BLaER1 (cell line): Measurements from ENCODE around the gene S1PR3.
A peak's percentile ranks its signal among the peaks of the same experiment; 100 is the strongest.

Experiments used
- H3K27ac ChIP-seq: shearing (Covaris generic); formaldehyde crosslinking; 2 replicates; pipeline ENCODE4 v1.8.1; 2022
- H3K27me3 ChIP-seq: shearing (Covaris generic); formaldehyde crosslinking; 2 replicates; pipeline ENCODE4 v1.8.1; 2022
- H3K36me3 ChIP-seq: shearing (Covaris generic); formaldehyde crosslinking; 2 replicates; pipeline ENCODE4 v1.8.1; 2022
- H3K4me1 ChIP-seq: shearing (Covaris generic); formaldehyde crosslinking; 2 replicates; pipeline ENCODE4 v1.8.1; 2022
- H3K4me2 ChIP-seq: shearing (Covaris generic); formaldehyde crosslinking; 2 replicates; pipeline ENCODE4 v1.8.1; 2022
- H3K4me3 ChIP-seq: shearing (Covaris generic); formaldehyde crosslinking; 2 replicates; pipeline ENCODE4 v1.8.1; 2022
- H3K9ac ChIP-seq: shearing (Covaris generic); formaldehyde crosslinking; 2 replicates; pipeline ENCODE4 v1.8.1; 2022
- H3K9me3 ChIP-seq: shearing (Covaris generic); formaldehyde crosslinking; 2 replicates; pipeline ENCODE4 v1.8.1; 2022
- H4K20me1 ChIP-seq: shearing (Covaris generic); formaldehyde crosslinking; 2 replicates; pipeline ENCODE4 v1.8.1; 2022
- Cebpa-rat ChIP-seq: shearing (Covaris generic); IDR thresholded peaks from 2 replicates; pipeline ENCODE4 v1.8.1; 2022

Gene S1PR3

GRCh38 chr9:88952086-88952615 is 39.1 kb upstream of the S1PR3 start:
- Histone ChIP-seq H3K9me3 (no peaks in the 10 kb centered on the region), H3K4me2 (no peak overlapping the region), H3K36me3 (no peaks in the 10 kb centered on the region), H3K9ac (no peak overlapping the region), H3K4me1 (peaks cover 22% of the 10 kb centered on the region), H3K27me3 (no peaks in the 10 kb centered on the region), H4K20me1 (no peaks in the 10 kb centered on the region), H3K4me3 (no peak overlapping the region), H3K27ac (no peak overlapping the region)
- no peak for TF ChIP-seq Cebpa-rat

- Histone ChIP-seq H3K36me3 (no peaks in the 10 kb centered on the region), H4K20me1 (no peaks in the 10 kb centered on the region), H3K27ac (no peak overlapping the region), H3K4me3 (no peak overlapping the region), H3K9ac (no peak overlapping the region), H3K4me2 (no peak overlapping the region), H3K27me3 (no peaks in the 10 kb centered on the region), H3K9me3 (no peaks in the 10 kb centered on the region), H3K4me1 (peaks cover 22% of the 10 kb centered on the region)
- no peak for TF ChIP-seq Cebpa-rat
These were observed 38.3 kb upstream of the S1PR3 start for GRCh38 chr9:88952976-88953375.

DNA sequence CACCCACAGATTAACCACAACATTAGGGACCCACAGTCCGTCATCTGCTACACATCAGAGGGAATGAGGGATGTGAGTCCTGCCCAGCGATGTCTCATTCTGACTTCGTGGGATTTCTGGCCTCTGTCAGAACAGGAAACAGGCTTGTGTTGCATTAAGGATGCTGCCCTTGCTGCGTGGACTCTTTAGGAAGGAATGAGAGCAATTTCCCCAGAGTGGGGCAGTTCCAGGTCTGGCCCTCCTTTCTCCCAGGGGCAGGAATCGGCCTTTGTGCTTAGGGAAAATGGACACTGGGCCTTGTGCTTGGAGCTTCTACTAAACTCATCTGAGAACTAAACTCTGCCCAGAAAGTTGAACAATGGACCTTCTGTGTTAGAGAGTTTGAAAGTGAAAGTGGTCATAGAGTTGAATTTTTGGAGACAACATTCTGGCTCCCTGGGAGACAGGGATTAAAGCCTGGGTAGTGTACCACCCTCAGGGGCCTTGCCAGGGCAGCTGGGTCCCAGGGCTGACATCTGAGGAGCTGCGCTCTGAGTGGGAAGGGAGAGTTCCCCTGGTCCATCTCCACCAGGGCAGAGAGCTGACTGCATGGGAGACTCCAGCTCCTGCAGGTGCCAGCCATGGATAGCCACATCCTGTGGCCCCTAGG is 37.8 kb upstream of the S1PR3 start:
- peaks cover 22% of the 10 kb centered on the region for H3K4me1 ChIP-seq
- no peaks in the 10 kb centered on the region for H4K20me1 ChIP-seq
- TF ChIP-seq Cebpa-rat: no peak
- no peak overlapping the region for H3K9ac ChIP-seq
- H3K9me3 ChIP-seq: no peaks in the 10 kb centered on the region
- H3K4me2 ChIP-seq: 0 out of 2 replicates have a peak overlapping the region, but pooled peaks have one; percentile 8
- H3K4me3 ChIP-seq: no peak overlapping the region
- no peaks in the 10 kb centered on the region for H3K36me3 ChIP-seq
- no peak overlapping the region for H3K27ac ChIP-seq
- H3K27me3 ChIP-seq: no peaks in the 10 kb centered on the region

GRCh38 chr9:88954066-88954465 is 37.2 kb upstream of the S1PR3 start:
- 0 out of 2 replicates have a peak overlapping the region, but pooled peaks have one; percentile 8 for H3K4me2 ChIP-seq
- H3K27me3 ChIP-seq: no peaks in the 10 kb centered on the region
- H3K9me3 ChIP-seq: no peaks in the 10 kb centered on the region
- no peaks in the 10 kb centered on the region for H4K20me1 ChIP-seq
- H3K27ac ChIP-seq: no peak overlapping the region
- no peaks in the 10 kb centered on the region for H3K36me3 ChIP-seq
- peaks cover 21% of the 10 kb centered on the region for H3K4me1 ChIP-seq
- no peak for TF ChIP-seq Cebpa-rat
- H3K9ac ChIP-seq: no peak overlapping the region
- no peak overlapping the region for H3K4me3 ChIP-seq

GRCh38 chr9:88957526-88957925 is 33.7 kb upstream of the S1PR3 start:
- TF ChIP-seq Cebpa-rat: no peak
- Histone ChIP-seq H3K9me3 (no peaks in the 10 kb centered on the region), H3K4me2 (no peak overlapping the region), H4K20me1 (no peaks in the 10 kb centered on the region), H3K9ac (no peak overlapping the region), H3K4me1 (peaks cover 8% of the 10 kb centered on the region), H3K27ac (no peak overlapping the region), H3K36me3 (no peaks in the 10 kb centered on the region), H3K4me3 (no peak overlapping the region), H3K27me3 (no peaks in the 10 kb centered on the region)

DNA sequence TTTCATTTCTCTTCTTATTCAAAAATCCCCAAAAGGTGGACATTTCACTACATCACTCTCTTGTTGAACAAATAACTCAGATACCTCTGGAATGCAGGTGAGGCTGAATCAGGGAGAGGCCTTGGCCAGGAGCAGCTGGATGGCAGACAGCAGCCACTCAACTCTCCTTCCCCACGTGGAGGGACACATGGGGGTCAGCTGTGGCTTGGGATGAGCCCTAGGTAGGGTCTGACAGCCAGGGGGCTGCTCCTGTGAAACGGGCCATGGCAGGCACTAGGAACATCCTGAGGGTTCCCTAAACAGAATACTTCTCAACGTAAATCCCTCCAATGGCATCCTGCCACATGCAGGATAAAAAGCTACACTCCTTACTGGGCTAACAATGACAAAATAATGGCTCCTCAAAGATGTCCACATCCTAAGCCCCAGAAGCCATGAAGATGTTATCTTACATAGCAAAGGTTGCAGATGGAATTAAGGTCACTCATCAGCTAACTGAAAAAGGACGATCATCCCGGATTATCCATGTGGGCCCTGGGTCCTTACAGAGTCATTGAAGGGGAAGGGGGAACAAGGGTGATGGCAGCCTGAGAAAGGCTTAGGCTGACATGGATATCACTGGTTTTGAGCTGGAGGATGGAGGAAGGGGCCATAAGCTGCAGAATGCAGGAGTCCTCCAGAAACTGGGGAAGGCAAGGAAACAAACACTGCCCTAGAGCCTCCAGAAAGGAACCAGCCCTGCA is 31.4 kb upstream of the S1PR3 start:
- H3K27ac ChIP-seq: no peak overlapping the region
- no peak overlapping the region for H3K9ac ChIP-seq
- no peak overlapping the region for H3K4me3 ChIP-seq
- no peaks in the 10 kb centered on the region for H4K20me1 ChIP-seq
- no peaks in the 10 kb centered on the region for H3K27me3 ChIP-seq
- H3K4me1 ChIP-seq: no peaks in the 10 kb centered on the region
- TF ChIP-seq Cebpa-rat: no peak
- no peaks in the 10 kb centered on the region for H3K36me3 ChIP-seq
- no peak overlapping the region for H3K4me2 ChIP-seq
- no peaks in the 10 kb centered on the region for H3K9me3 ChIP-seq

DNA sequence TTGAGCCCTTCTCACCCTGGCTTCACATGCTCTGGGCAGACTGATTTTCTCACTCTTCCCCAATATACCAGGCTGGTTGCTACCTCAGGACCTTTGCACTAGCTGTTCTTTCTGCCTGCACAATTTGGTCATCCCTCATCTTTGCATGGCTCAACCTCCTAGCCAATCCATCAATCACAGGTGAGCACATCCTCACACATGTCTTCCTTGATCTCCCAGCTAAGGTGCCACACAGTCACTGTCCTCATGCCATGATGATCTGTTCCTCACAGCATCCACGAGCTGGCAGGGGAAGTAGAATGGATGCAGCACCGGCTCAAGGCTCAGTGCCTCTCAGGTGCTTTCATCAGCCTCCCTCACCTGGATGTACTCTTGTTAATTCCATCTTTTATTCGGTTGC is 30.6 kb upstream of the S1PR3 start:
- H3K4me3 ChIP-seq: no peak overlapping the region
- no peak for TF ChIP-seq Cebpa-rat

GRCh38 chr9:88965473-88965872 is 25.8 kb upstream of the S1PR3 start:
- no peak for TF ChIP-seq Cebpa-rat
- H3K27me3 ChIP-seq: no peaks in the 10 kb centered on the region
- no peaks in the 10 kb centered on the region for H3K36me3 ChIP-seq
- H3K9ac ChIP-seq: no peak overlapping the region
- no peak overlapping the region for H3K4me3 ChIP-seq
- H3K4me1 ChIP-seq: no peaks in the 10 kb centered on the region
- H3K9me3 ChIP-seq: no peaks in the 10 kb centered on the region
- H4K20me1 ChIP-seq: no peaks in the 10 kb centered on the region
- no peak overlapping the region for H3K4me2 ChIP-seq
- H3K27ac ChIP-seq: no peak overlapping the region

More for the DNA sequence above, 30.6 kb upstream of the S1PR3 start:
- Histone ChIP-seq H3K36me3 (no peaks in the 10 kb centered on the region), H3K27me3 (no peaks in the 10 kb centered on the region), H4K20me1 (no peaks in the 10 kb centered on the region), H3K9ac (no peak overlapping the region), H3K4me2 (no peak overlapping the region), H3K9me3 (no peaks in the 10 kb centered on the region), H3K27ac (no peak overlapping the region), H3K4me1 (no peaks in the 10 kb centered on the region)

- Histone ChIP-seq H3K27me3 (no peaks in the 10 kb centered on the region), H4K20me1 (no peaks in the 10 kb centered on the region), H3K4me2 (no peak overlapping the region), H3K4me3 (no peak overlapping the region), H3K9me3 (no peaks in the 10 kb centered on the region), H3K4me1 (no peaks in the 10 kb centered on the region), H3K9ac (no peak overlapping the region), H3K36me3 (no peaks in the 10 kb centered on the region), H3K27ac (no peak overlapping the region)
- no peak for TF ChIP-seq Cebpa-rat
These were observed 24.2 kb upstream of the S1PR3 start for GRCh38 chr9:88966894-88967676.

DNA sequence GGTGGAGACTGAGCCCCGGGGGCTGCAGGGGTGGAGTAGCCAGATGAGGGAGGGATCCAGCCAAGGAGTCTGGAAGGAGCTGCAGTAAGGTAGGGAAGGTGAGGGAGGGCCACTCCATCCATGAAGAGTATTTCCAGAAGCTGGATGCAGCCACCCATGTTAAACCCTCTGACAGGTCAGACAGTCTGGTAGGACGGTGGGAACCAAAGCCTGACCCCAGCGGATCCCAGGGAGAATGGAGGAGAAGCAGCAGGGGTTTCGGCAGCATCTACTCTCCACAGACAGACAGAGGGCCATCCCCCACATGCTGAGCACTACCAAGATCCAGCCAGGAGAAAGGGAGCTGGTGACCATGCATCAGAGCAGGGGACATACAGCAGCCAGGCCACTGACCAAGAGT is 22.5 kb upstream of the S1PR3 start:
- Histone ChIP-seq H3K27ac (no peak overlapping the region), H3K4me2 (no peak overlapping the region), H3K9me3 (no peaks in the 10 kb centered on the region), H3K4me1 (no peaks in the 10 kb centered on the region), H3K4me3 (no peak overlapping the region), H4K20me1 (no peaks in the 10 kb centered on the region), H3K36me3 (no peaks in the 10 kb centered on the region), H3K27me3 (no peaks in the 10 kb centered on the region), H3K9ac (no peak overlapping the region)
- TF ChIP-seq Cebpa-rat: no peak
